Left ventricle myocardium inferior (tissue), 1 donor: Measurements from ENCODE around the gene DCC. TPM values are rescaled to one million over a fixed set of nuclear protein-coding genes. Genes with fewer than 3 reads are reported as not detected.

Experiments used
- DNase-seq: peaks from one replicate; pipeline ENCODE4 v3.0.0-alpha.2; 2020
- H3K27ac ChIP-seq: fragments of 200-600 bp; replicated peaks from 2 replicates; pipeline ENCODE4 v1.8.0; 2021
- H3K27me3 ChIP-seq: fragments of 200-600 bp; 2 replicates; pipeline ENCODE4 v1.8.0; 2021; ENCODE audit warnings: low read depth
- H3K36me3 ChIP-seq: fragments of 200-600 bp; 2 replicates; pipeline ENCODE4 v1.8.0; 2021
- H3K4me1 ChIP-seq: fragments of 200-600 bp; 2 replicates; pipeline ENCODE4 v1.8.0; 2021
- H3K4me3 ChIP-seq: fragments of 200-600 bp; 2 replicates; pipeline ENCODE4 v1.8.0; 2021; ENCODE audit warnings: mild to moderate bottlenecking, moderate library complexity
- H3K9me3 ChIP-seq: fragments of 200-600 bp; replicated peaks from 2 replicates; pipeline ENCODE4 v1.8.0; 2021
- intact Hi-C: fragments of 100-400 bp; cut with micrococcal nuclease; formaldehyde crosslinking; loops from one replicate; pipeline ENCODE4 v1.11.0; 2022
- total RNA-seq: library from RNA; stranded (reverse); fragmentation: NEBNext Ultra II Directional; extraction: Animal tissue kit (Norgen Biotek cat#: 25700); gene quantifications from one replicate; pipeline ENCODE4 v1.2.1, GENCODE V29; 2021
- TF ChIP-seq, protein P1 (sequence below): fragments of 200-600 bp; IDR thresholded peaks from 2 replicates; pipeline ENCODE4 v1.8.0; 2021; ENCODE audit warnings: antibody characterized with exemption, mild to moderate bottlenecking, borderline replicate concordance
- donor health status: DM: no; HTN: yes; CAD: no; lungs with severe emphysema.

DCC gene
- total RNA-seq, 1 donor from 2014 or later: not detected

DNA sequence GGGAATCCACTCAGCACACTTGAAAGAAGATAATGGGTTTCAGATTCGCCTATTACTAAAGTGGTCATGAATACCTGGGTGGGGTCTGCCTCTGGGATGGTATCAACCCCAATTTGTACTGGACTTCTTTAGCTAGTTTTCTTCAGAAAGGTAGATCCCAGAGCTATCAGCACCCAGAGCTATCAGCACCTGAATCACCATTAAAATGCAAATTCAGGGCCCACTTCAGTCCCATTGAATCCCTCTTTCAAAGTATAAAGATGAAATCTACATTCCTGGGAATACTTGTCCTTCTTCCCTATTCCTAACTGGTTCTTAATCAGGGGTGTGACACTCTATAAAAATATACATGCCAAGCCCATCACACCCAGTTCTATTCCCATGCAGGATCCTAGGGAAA, 914.3 kb downstream of the DCC start:
- no peaks in the 10 kb centered on the region for H3K27me3 ChIP-seq
- no peak overlapping the region for H3K27ac ChIP-seq
- H3K4me1 ChIP-seq: no peaks in the 10 kb centered on the region
- H3K36me3 ChIP-seq: no peaks in the 10 kb centered on the region
- intact Hi-C loops: no loop called here
- no peak overlapping the region for H3K4me3 ChIP-seq
- peaks cover 20% of the 10 kb centered on the region for H3K9me3 ChIP-seq
- no peak for DNase-seq
- TF ChIP-seq, protein P1, sequence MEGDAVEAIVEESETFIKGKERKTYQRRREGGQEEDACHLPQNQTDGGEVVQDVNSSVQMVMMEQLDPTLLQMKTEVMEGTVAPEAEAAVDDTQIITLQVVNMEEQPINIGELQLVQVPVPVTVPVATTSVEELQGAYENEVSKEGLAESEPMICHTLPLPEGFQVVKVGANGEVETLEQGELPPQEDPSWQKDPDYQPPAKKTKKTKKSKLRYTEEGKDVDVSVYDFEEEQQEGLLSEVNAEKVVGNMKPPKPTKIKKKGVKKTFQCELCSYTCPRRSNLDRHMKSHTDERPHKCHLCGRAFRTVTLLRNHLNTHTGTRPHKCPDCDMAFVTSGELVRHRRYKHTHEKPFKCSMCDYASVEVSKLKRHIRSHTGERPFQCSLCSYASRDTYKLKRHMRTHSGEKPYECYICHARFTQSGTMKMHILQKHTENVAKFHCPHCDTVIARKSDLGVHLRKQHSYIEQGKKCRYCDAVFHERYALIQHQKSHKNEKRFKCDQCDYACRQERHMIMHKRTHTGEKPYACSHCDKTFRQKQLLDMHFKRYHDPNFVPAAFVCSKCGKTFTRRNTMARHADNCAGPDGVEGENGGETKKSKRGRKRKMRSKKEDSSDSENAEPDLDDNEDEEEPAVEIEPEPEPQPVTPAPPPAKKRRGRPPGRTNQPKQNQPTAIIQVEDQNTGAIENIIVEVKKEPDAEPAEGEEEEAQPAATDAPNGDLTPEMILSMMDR: no peak

DNA sequence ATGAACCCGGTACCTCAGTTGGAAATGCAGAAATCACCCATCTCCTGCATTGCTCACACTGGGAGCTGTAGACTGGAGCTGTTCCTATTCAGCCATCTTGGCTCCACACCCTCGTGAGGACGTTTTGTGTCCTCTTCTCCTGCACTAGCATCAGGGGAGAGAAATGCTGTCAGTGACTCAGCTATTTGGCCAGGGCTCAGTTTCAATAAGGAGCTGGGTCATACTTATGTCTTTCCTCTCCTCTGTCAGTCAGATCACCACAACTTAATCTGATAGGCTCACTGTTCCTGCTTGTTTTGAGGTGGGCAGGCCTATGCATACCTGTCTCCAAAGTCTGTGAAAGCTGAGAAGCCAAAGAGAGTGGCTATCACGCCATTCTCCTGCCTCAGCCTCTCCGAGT, 921.2 kb downstream of the DCC start:
- intact Hi-C loops: no loop called here

DNA sequence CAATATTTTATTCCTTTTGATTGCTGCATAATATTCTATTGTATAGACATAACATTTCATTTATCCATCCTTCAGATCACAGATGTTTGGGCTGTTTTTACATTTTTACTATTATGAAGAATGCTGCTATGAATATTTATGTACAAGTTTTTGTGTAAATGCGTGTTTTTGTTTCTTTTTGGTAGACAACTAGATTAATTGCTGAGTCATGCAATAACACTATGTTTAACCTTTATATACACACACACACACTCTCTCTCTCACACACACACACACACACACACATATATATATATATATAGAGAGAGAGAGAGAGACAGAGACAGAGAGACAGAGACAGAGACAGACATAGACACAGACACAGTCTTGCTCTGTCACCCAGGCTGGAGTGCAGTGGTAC, 926.9 kb downstream of the DCC start:
- H3K4me3 ChIP-seq: no peak overlapping the region
- H3K27me3 ChIP-seq: no peaks in the 10 kb centered on the region
- H3K27ac ChIP-seq: no peak overlapping the region
- TF ChIP-seq, protein P1: no peak
- intact Hi-C loops: no loop called here
- DNase-seq: no peak
- no peaks in the 10 kb centered on the region for H3K36me3 ChIP-seq
- H3K4me1 ChIP-seq: no peaks in the 10 kb centered on the region
- H3K9me3 ChIP-seq: peaks cover 10% of the 10 kb centered on the region

More for the DNA sequence above, 921.2 kb downstream of the DCC start:
- Histone ChIP-seq H3K27ac (no peak overlapping the region), H3K36me3 (no peaks in the 10 kb centered on the region), H3K27me3 (no peaks in the 10 kb centered on the region), H3K9me3 (peaks cover 18% of the 10 kb centered on the region), H3K4me3 (no peak overlapping the region), H3K4me1 (no peaks in the 10 kb centered on the region)
- TF ChIP-seq, protein P1: no peak
- DNase-seq: no peak

DNA sequence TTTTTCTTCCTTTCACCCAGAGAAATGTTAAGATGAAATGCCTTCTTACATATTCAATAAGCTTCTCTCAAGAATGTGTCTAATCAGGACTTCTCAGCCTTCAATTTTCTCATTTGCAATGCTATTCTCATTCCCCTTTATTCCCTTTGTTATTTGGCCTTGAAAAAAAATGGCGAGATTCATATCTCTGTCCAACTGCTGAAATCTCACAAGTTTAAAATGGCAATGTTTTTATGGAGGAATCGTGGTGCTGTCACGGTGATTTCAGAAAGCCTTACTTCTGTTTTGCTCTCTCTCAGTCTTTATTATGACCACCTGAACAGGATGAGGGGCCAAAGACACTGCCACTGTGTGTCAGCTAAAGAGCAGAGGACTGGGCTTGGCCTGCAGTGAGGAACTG, 928.5 kb downstream of the DCC start:
- no peaks in the 10 kb centered on the region for H3K4me1 ChIP-seq
- H3K27me3 ChIP-seq: no peaks in the 10 kb centered on the region
- intact Hi-C loops: no loop called here
- H3K9me3 ChIP-seq: peaks cover 11% of the 10 kb centered on the region
- no peak for DNase-seq
- H3K4me3 ChIP-seq: no peak overlapping the region
- TF ChIP-seq, protein P1: no peak
- H3K27ac ChIP-seq: no peak overlapping the region
- no peaks in the 10 kb centered on the region for H3K36me3 ChIP-seq

DNA sequence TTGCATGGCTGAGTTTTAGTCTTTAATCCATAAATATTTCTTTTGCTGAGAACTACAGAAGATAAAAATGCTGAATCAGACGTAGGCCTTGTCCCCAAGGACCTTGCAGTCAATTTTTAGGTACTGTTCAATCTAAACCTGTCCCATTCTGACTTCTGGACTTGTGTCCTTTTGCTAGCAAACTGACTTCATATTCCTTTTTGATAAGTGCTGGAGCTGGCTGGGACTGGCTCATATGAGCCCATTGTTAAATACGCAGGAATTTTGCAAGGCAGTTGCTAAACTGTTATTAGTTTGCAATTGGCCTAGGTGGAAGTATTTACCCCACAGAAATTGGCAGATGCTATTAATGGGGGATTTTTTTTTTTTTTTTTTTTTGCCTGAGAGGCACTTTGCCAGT, 941.4 kb downstream of the DCC start:
- Histone ChIP-seq H3K27me3 (no peaks in the 10 kb centered on the region), H3K9me3 (no peaks in the 10 kb centered on the region), H3K4me1 (no peaks in the 10 kb centered on the region), H3K27ac (no peak overlapping the region), H3K36me3 (no peaks in the 10 kb centered on the region), H3K4me3 (no peak overlapping the region)
- intact Hi-C loops: no loop called here
- DNase-seq: no peak
- TF ChIP-seq, protein P1: no peak

DNA sequence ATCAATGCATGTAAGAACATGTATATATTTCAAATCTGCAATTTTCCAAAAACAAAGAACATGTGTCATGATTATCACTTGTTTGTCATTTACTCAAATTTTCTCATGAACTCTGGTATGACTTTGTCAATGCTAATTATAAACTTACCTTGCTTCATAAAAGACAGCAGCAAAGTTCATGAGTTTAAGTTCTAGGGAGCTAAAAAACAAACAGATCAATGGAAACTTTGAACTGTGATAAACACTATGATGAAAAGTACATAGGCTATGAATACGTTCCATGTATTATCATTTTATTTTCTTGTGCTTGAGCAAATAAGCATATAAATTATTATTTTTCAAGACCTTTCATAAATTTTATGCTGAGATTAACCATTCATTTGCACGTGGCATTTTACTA, 943.7 kb downstream of the DCC start:
- no peaks in the 10 kb centered on the region for H3K9me3 ChIP-seq
- TF ChIP-seq, protein P1: no peak
- intact Hi-C loops: no loop called here
- H3K4me3 ChIP-seq: no peak overlapping the region
- no peak overlapping the region for H3K27ac ChIP-seq
- no peaks in the 10 kb centered on the region for H3K36me3 ChIP-seq
- no peaks in the 10 kb centered on the region for H3K4me1 ChIP-seq
- H3K27me3 ChIP-seq: no peaks in the 10 kb centered on the region
- no peak for DNase-seq
